Measurements from ENCODE around the gene PRH2.

The PRH2 gene

DNA sequence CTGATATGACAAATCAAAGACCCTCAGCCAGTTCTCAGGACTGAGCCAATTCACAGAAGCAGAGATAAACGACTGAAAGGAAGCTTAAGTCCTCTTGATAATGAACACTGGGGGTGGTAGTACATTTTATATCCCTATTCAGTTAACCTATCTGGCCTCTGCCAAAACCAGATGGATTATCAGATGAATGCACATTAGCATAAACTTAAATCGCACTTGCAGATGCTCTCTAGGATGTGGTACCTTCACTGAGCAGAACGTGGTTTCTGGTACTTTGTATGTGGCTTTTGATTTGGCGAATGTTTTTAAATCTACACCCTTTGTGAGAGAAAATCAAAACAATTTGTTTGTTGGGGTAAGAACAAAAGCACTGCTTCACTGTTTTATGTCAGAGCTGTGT, 31.2 kb downstream of the PRH2 start:
- no peak for DNase-seq (ENCODE audit: low read depth)

DNA sequence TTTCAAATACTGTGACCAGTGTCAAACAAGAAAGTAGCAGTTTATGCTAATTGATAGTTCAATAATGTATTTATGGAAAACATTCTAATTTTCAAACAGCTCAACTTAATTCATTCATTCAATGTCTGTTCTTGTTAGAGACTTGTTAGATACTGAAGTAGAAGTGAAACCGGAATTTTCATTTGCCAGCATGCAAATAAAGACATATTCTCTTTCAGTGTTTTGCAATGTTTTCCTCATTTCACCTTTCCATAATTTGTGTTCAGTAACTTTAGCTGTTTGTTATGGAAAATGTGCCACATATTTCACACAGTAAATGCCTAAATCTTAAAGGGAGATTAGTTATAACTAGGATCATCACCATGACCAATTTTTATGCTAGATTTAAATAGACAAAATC, 36.4 kb downstream of the PRH2 start:
- no peak for DNase-seq (ENCODE audit: low read depth)

DNA sequence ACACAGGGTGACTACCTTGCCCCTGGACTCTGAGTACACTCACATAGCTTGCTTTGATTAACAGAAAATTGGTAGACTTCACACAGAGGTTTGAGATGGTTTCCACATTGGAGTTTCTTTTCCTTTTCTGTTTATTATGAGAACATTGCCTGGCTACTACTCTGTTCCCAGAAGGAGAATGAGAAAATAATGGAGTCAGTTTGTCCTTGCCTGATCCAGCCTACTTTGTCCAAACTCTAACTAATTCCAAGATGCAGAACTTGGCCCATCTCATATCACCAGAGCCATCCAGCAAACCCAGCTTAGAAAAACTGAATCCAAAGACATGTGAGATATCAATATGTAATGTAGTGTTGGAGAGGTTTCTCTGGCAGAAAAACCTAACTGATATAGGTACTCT, 37.3 kb downstream of the PRH2 start:
- DNase-seq (ENCODE audit: low read depth), result no peak

DNA sequence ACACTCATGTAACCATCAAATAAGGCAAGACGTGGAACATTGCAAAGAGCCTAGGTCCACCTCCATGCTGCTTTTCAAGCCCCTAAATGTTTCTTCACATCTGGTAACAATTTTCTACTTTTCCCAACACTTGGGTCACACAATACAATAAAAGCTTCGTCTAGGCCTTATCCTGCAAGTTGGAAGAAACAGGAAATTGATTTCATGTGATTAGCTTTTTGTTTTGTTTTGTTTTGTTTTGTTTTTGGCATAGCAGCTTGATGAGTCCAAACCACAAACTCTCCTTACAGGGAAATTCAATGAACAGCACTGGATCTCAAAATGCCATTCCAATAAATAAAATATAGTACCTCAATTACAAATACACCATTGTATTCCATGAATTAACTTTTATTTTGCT, 38.4 kb downstream of the PRH2 start:
- no peak for DNase-seq (ENCODE audit: low read depth)

- DNase-seq (ENCODE audit: low read depth), result no peak
Measured at GRCh38 chr12:10968765-10969456, 39.9 kb downstream of the PRH2 start.

GRCh38 chr12:10974965-10975364, 45.9 kb downstream of the PRH2 start:
- no peak for DNase-seq (ENCODE audit: low read depth)

DNA sequence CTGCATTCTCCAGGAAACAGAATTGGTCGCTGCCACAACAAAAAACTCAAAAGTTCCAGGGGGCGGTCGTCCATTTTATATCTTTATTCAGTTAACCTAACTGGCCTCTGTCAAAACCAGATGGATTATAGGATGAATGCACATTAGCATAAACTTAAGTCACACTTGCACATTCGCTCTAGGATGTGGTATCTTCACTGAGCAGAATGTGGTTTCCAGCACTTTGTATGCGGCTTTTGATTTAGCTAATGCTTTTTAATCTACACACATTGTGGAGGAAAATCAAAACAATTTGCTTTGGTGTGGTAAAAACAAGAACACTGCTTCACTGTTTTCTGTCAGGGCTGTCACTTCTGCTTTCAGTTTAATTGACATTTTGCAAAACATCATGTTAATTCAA, 53.2 kb downstream of the PRH2 start:
- no peak for DNase-seq (ENCODE audit: low read depth)

Data from stimulated activated CD8-positive, alpha-beta memory T cell treated with anti-CD3 and anti-CD28 coated beads, Interleukin-15, amount 100 ng/mL, for 24 hours (primary cell).